Liver (tissue), 9 donors: ENCODE data around the gene KIF21B. TPM values are rescaled to one million over a fixed set of nuclear protein-coding genes. Genes with fewer than 3 reads are reported as not detected.

Experiments
- DNase-seq: peaks from one replicate; pipeline ENCODE4 v3.0.0-alpha.2; 2017; ENCODE audit warnings: low spot score
- H3K27ac ChIP-seq, 2 donors: one replicate each; pipeline ENCODE4 v1.7.0; 2013; ENCODE audit warnings: inconsistent platforms in 2 of 2, low read length in 2 of 2, control low read depth in 1 of 2, low read depth in 1 of 2, mild to moderate bottlenecking in 1 of 2
- H3K27me3 ChIP-seq, 4 donors: one replicate each; pipeline versions ENCODE4 v1.6.1 to v1.7.0; 2013; ENCODE audit warnings: low read length in 3 of 4, inconsistent platforms in 1 of 4, mild to moderate bottlenecking in 1 of 4, moderate library complexity in 1 of 4; ENCODE audit not compliant: control insufficient read depth in 4 of 4, insufficient read depth in 4 of 4
- H3K36me3 ChIP-seq, 4 donors: one replicate each; pipeline versions ENCODE4 v1.6.1 to v1.7.0; 2013; ENCODE audit warnings: low read length in 3 of 4, mild to moderate bottlenecking in 3 of 4, low read depth in 1 of 4, moderate library complexity in 1 of 4; ENCODE audit not compliant: control insufficient read depth in 4 of 4, insufficient read depth in 3 of 4
- H3K4me1 ChIP-seq, 4 donors: one replicate each; pipeline versions ENCODE4 v1.6.1 to v1.7.0; 2013; ENCODE audit warnings: low read length in 3 of 4, mild to moderate bottlenecking in 3 of 4, moderate library complexity in 1 of 4; ENCODE audit not compliant: control insufficient read depth in 4 of 4, insufficient read depth in 4 of 4
- H3K4me3 ChIP-seq, 3 donors: one replicate each; pipeline versions ENCODE4 v1.6.1 to v1.7.0; 2013; ENCODE audit warnings: low read length in 3 of 3, control low read depth in 1 of 3, low read depth in 1 of 3, mild to moderate bottlenecking in 1 of 3
- H3K9ac ChIP-seq, 2 donors: one replicate each; pipeline ENCODE4 v1.7.0; 2013; ENCODE audit warnings: low read length in 2 of 2, mild to moderate bottlenecking in 2 of 2, moderate library complexity in 2 of 2, control low read depth in 1 of 2, low read depth in 1 of 2
- H3K9me3 ChIP-seq, 4 donors: one replicate each; pipeline versions ENCODE4 v1.6.1 to v1.7.0; 2013; ENCODE audit warnings: low read length in 3 of 4; ENCODE audit not compliant: control insufficient read depth in 4 of 4
- FOXA1 ChIP-seq: IDR thresholded peaks from 2 replicates; pipeline ENCODE4 v1.6.1; 2016; ENCODE audit warnings: antibody characterized with exemption
- HNF4A ChIP-seq, 2 donors: conservative IDR thresholded peaks; 2 replicates each; pipeline ENCODE4 v1.6.1; 2016; ENCODE audit warnings: antibody characterized with exemption in 2 of 2, mild to moderate bottlenecking in 2 of 2
- HNF4G ChIP-seq: IDR thresholded peaks from 2 replicates; pipeline ENCODE4 v1.6.1; 2016; ENCODE audit warnings: antibody characterized with exemption
- JUND ChIP-seq, 2 donors: IDR thresholded peaks; 2 replicates each; pipeline ENCODE4 v1.6.1; 2016; ENCODE audit warnings: antibody characterized with exemption in 2 of 2
- NR2F2 ChIP-seq: IDR thresholded peaks from 2 replicates; pipeline ENCODE4 v1.6.1; 2016; ENCODE audit warnings: antibody characterized with exemption
- RAD21 ChIP-seq, 2 donors: IDR thresholded peaks; 2 replicates each; pipeline ENCODE4 v1.6.1; 2016; ENCODE audit warnings: antibody characterized with exemption in 2 of 2, mild to moderate bottlenecking in 2 of 2
- SP1 ChIP-seq: IDR thresholded peaks from 2 replicates; pipeline ENCODE4 v1.6.1; 2018; ENCODE audit warnings: antibody characterized with exemption, mild to moderate bottlenecking
- TAF1 ChIP-seq: conservative IDR thresholded peaks from 2 replicates; pipeline ENCODE4 v1.6.1; 2016; ENCODE audit warnings: antibody characterized with exemption, mild to moderate bottlenecking
- YY1 ChIP-seq: IDR thresholded peaks from 2 replicates; pipeline ENCODE4 v1.6.1; 2016; ENCODE audit warnings: antibody characterized with exemption, mild to moderate bottlenecking
- ZBTB33 ChIP-seq: IDR thresholded peaks from 2 replicates; pipeline ENCODE4 v1.6.1; 2016; ENCODE audit warnings: antibody characterized with exemption
- WGBS: extraction: QIAGEN DNeasy Blood & Tissue Kit; methylation state at CpG from one replicate; pipeline ENCODE4 v1.1.7; 2013; 5-methylcytosine and 5-hydroxymethylcytosine counted together
- polyA plus RNA-seq, 2 donors: library from polyadenylated mRNA; stranded (reverse) in 1 of 2; unstranded in 1 of 2; fragments of 200-250 nt in 1 of 2; fragments of >200 nt in 1 of 2; fragmentation: Nextera tagmentation in 1 of 2; extraction: Ambion mirVana in 1 of 2; gene quantifications; one replicate each; pipeline versions ENCODE4 v1.2.1 to v1.2.3, GENCODE V29; 2013 to 2015
- total RNA-seq, 2 donors: library from RNA; depleted of rRNA; stranded (reverse); fragments of >200 nt; gene quantifications; one replicate each; pipeline ENCODE4 v1.2.3, GENCODE V29; 2014
- TF ChIP-seq, protein P1 (sequence below): fragments of 150-350 bp; IDR thresholded peaks from 2 replicates; pipeline ENCODE4 v1.5.1; 2017; ENCODE audit warnings: improper control_type of control experiment, low read depth, low read length; ENCODE audit not compliant: missing input control
- TF ChIP-seq, protein P2 (sequence below): IDR thresholded peaks from 2 replicates; pipeline ENCODE4 v1.6.1; 2016; ENCODE audit warnings: antibody characterized with exemption
- TF ChIP-seq, protein P3 (sequence below): IDR thresholded peaks from 2 replicates; pipeline ENCODE4 v1.6.1; 2016; ENCODE audit warnings: antibody characterized with exemption, mild to moderate bottlenecking
- TF ChIP-seq, protein P4 (sequence below): IDR thresholded peaks from 2 replicates; pipeline ENCODE4 v1.6.1; 2016; ENCODE audit warnings: antibody characterized with exemption
- donor health status: healthy.
- donor health status: healthy.
- donor health status: healthy.
- donor health status: healthy.
- donor health status: healthy.

The KIF21B gene
- total and polyA plus RNA-seq, 4 donors: 0.42 to 1.9 (median 1.0) TPM

- H3K4me1 ChIP-seq: no peaks in the 10 kb centered on the region
- no peaks in the 10 kb centered on the region for H3K9me3 ChIP-seq
- H3K27ac ChIP-seq: no peak overlapping the region
- H3K36me3 ChIP-seq: no peaks in the 10 kb centered on the region
- TF ChIP-seq JUND (IDR thresholded peaks at IDR 0.05): no peak
- TF ChIP-seq, protein P1, sequence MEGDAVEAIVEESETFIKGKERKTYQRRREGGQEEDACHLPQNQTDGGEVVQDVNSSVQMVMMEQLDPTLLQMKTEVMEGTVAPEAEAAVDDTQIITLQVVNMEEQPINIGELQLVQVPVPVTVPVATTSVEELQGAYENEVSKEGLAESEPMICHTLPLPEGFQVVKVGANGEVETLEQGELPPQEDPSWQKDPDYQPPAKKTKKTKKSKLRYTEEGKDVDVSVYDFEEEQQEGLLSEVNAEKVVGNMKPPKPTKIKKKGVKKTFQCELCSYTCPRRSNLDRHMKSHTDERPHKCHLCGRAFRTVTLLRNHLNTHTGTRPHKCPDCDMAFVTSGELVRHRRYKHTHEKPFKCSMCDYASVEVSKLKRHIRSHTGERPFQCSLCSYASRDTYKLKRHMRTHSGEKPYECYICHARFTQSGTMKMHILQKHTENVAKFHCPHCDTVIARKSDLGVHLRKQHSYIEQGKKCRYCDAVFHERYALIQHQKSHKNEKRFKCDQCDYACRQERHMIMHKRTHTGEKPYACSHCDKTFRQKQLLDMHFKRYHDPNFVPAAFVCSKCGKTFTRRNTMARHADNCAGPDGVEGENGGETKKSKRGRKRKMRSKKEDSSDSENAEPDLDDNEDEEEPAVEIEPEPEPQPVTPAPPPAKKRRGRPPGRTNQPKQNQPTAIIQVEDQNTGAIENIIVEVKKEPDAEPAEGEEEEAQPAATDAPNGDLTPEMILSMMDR: no peak
- TF ChIP-seq HNF4G: no peak
- no peak for TF ChIP-seq NR2F2
- no peak for TF ChIP-seq FOXA1
- TF ChIP-seq RAD21 (IDR thresholded peaks at IDR 0.05): no peak
- TF ChIP-seq, protein P2, sequence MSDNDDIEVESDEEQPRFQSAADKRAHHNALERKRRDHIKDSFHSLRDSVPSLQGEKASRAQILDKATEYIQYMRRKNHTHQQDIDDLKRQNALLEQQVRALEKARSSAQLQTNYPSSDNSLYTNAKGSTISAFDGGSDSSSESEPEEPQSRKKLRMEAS: no peak
- TF ChIP-seq TAF1: no peak
- TF ChIP-seq ZBTB33: no peak
- no peak overlapping the region for H3K4me3 ChIP-seq
- no peak for DNase-seq
- WGBS: 92% methylated on average over 4 of the region's 4 CpGs
- no peak overlapping the region for H3K9ac ChIP-seq
- no peaks in the 10 kb centered on the region for H3K27me3 ChIP-seq
Observed at GRCh38 chr1:200960948-200961340, 62.6 kb downstream of the KIF21B start.

DNA sequence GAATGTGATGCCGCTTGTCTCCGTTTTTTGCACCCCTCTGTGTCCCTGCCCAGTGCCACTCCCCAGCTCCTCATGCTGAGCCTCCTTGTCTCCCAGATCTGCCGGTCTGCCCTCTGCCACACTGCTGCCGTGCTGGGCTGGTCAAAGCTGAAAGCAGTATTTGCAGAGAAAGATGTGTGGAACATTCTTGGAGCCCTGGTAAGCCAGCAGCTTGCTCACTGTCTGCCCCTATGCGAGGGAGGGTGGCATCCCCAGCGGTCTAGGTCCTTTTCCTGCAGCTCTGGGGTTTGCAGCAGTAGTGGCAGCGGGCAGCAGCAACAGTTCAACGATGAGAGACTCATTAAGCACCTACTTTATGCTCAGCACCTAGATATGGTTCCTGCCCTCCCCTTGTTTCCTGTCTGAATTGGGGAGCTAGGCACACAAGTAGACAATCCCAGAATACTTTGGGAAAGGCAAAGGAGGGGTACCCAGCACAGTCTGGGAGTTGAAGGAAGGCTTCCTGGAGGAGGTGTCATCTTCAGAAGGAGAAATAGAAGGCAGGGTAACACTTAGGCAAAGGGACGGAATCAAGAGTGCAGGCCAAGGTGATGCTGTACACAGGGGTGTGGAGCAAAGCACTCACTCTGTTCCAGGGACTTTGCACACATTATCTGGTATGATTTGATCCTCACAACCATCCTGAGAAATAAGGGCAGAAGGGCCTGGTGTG lies 63.1 kb downstream of the KIF21B start:
- H3K36me3 ChIP-seq: no peaks in the 10 kb centered on the region
- no peak overlapping the region for H3K27ac ChIP-seq
- H3K27me3 ChIP-seq: no peaks in the 10 kb centered on the region
- H3K4me3 ChIP-seq: no peak overlapping the region
- TF ChIP-seq HNF4A (conservative IDR thresholded peaks at IDR 0.05) (no peak), SP1 (no peak), YY1 (no peak), RAD21 (IDR thresholded peaks at IDR 0.05) (no peak), TAF1 (no peak)
- TF ChIP-seq, protein P3, sequence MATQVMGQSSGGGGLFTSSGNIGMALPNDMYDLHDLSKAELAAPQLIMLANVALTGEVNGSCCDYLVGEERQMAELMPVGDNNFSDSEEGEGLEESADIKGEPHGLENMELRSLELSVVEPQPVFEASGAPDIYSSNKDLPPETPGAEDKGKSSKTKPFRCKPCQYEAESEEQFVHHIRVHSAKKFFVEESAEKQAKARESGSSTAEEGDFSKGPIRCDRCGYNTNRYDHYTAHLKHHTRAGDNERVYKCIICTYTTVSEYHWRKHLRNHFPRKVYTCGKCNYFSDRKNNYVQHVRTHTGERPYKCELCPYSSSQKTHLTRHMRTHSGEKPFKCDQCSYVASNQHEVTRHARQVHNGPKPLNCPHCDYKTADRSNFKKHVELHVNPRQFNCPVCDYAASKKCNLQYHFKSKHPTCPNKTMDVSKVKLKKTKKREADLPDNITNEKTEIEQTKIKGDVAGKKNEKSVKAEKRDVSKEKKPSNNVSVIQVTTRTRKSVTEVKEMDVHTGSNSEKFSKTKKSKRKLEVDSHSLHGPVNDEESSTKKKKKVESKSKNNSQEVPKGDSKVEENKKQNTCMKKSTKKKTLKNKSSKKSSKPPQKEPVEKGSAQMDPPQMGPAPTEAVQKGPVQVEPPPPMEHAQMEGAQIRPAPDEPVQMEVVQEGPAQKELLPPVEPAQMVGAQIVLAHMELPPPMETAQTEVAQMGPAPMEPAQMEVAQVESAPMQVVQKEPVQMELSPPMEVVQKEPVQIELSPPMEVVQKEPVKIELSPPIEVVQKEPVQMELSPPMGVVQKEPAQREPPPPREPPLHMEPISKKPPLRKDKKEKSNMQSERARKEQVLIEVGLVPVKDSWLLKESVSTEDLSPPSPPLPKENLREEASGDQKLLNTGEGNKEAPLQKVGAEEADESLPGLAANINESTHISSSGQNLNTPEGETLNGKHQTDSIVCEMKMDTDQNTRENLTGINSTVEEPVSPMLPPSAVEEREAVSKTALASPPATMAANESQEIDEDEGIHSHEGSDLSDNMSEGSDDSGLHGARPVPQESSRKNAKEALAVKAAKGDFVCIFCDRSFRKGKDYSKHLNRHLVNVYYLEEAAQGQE: no peak
- TF ChIP-seq, protein P2: no peak
- TF ChIP-seq, protein P4, sequence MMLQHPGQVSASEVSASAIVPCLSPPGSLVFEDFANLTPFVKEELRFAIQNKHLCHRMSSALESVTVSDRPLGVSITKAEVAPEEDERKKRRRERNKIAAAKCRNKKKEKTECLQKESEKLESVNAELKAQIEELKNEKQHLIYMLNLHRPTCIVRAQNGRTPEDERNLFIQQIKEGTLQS: no peak
- no peaks in the 10 kb centered on the region for H3K9me3 ChIP-seq
- DNase-seq: no peak
- no peak overlapping the region for H3K9ac ChIP-seq
- 80% methylated on average over 9 of the region's 9 CpGs for WGBS
- no peaks in the 10 kb centered on the region for H3K4me1 ChIP-seq
